Stimulated activated CD8-positive, alpha-beta memory T cell treated with anti-CD3 and anti-CD28 coated beads, Interleukin-15, amount 100 ng/mL, for 48 hours (primary cell): ENCODE measurements around the gene UNC5CL.

Experiments used
- DNase-seq, 2 donors: peaks; one replicate each; pipeline ENCODE4 v3.0.0-alpha.2; 2020; ENCODE audit warnings: low read depth in 2 of 2

The UNC5CL gene

GRCh38 chr6:41039060-41039998 is at the start of gene UNC5CL:
UNC5CL (minus strand) TSS chr6:41039221; CDS start chr6:41035074, 4,147 bp downstream.
- DNase-seq, result peak in 1 of 2 donors; percentile 16

GRCh38 chr6:41088451-41088850 is 49.4 kb upstream of the UNC5CL start:
- DNase-seq, result no peak

- DNase-seq, result no peak
Observed at GRCh38 chr6:41085182-41085581, 46.2 kb upstream of the UNC5CL start.

- DNase-seq, result no peak
Observed at GRCh38 chr6:41083072-41083471, 44.1 kb upstream of the UNC5CL start.

- no peak for DNase-seq
Observed at GRCh38 chr6:41080621-41081020, 41.6 kb upstream of the UNC5CL start.

- no peak for DNase-seq
Observed at GRCh38 chr6:41079080-41079479, 40.1 kb upstream of the UNC5CL start.

GRCh38 chr6:41078101-41078500 is 39.1 kb upstream of the UNC5CL start:
- no peak for DNase-seq

GRCh38 chr6:41077536-41077935 is 38.5 kb upstream of the UNC5CL start:
- no peak for DNase-seq

- no peak for DNase-seq
Observed at GRCh38 chr6:41075651-41076626, 36.9 kb upstream of the UNC5CL start.

GRCh38 chr6:41074692-41075436 is 35.8 kb upstream of the UNC5CL start:
- DNase-seq, result no peak

GRCh38 chr6:41073968-41074691 is 35.1 kb upstream of the UNC5CL start:
- no peak for DNase-seq

- DNase-seq, result peak; percentile 71 to 75
Observed at GRCh38 chr6:41073203-41073967, 34.4 kb upstream of the UNC5CL start.

- DNase-seq, result peak in 1 of 2 donors; percentile 99
Observed at GRCh38 chr6:41072836-41073202, 33.8 kb upstream of the UNC5CL start, which contains the start of gene NFYA. NFYA (plus strand) TSS chr6:41072974; CDS start chr6:41079090, 6,116 bp downstream.

GRCh38 chr6:41071923-41072835 is 33.2 kb upstream of the UNC5CL start, which contains the start of gene OARD1:
OARD1 (minus strand) TSS chr6:41072356; CDS start chr6:41071634, 722 bp downstream.
- DNase-seq, result peak; percentile 99

- no peak for DNase-seq
Observed at GRCh38 chr6:41071501-41071922, 32.5 kb upstream of the UNC5CL start.

GRCh38 chr6:41066867-41067304 is 27.9 kb upstream of the UNC5CL start:
- peak; percentile 10 to 14 for DNase-seq

GRCh38 chr6:41065550-41066026 is 26.6 kb upstream of the UNC5CL start:
- no peak for DNase-seq

- no peak for DNase-seq
Observed at GRCh38 chr6:41064841-41065240, 25.8 kb upstream of the UNC5CL start.
